ENCODE results near the gene EYS.
"Not testable (repeated sequence)": the region's sequence is repeated elsewhere in the genome, so short reads cannot be mapped to it uniquely, and the experiment has no call there.

The EYS gene

DNA sequence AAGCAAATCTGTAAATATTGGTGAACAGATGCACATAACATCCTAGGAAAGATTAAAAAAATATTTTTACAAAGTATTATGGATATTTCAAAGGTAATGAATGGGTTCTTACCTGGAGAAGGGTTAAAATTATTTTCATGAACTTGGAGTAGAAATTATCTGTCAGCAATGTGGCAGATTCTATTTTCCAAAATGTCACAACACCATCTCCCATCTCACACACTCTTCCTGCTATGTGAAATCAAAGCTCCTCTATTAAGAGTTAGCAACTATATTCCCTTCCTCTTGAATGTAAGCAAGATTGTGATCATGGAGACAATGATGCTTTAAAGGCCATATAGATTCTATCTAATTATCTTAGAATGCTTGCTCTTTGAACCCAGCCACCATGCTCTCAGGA lies 304.5 kb downstream of the EYS start:
- TF ChIP-seq, protein P1, sequence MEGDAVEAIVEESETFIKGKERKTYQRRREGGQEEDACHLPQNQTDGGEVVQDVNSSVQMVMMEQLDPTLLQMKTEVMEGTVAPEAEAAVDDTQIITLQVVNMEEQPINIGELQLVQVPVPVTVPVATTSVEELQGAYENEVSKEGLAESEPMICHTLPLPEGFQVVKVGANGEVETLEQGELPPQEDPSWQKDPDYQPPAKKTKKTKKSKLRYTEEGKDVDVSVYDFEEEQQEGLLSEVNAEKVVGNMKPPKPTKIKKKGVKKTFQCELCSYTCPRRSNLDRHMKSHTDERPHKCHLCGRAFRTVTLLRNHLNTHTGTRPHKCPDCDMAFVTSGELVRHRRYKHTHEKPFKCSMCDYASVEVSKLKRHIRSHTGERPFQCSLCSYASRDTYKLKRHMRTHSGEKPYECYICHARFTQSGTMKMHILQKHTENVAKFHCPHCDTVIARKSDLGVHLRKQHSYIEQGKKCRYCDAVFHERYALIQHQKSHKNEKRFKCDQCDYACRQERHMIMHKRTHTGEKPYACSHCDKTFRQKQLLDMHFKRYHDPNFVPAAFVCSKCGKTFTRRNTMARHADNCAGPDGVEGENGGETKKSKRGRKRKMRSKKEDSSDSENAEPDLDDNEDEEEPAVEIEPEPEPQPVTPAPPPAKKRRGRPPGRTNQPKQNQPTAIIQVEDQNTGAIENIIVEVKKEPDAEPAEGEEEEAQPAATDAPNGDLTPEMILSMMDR (conservative IDR thresholded peaks at IDR 0.05), result no peak
- no peak overlapping the region for H3K27ac ChIP-seq

- TF ChIP-seq, protein P1 (conservative IDR thresholded peaks at IDR 0.05), result no peak
- no peak overlapping the region for H3K27ac ChIP-seq
Measured at GRCh38 chr6:65399355-65400084, 307.5 kb downstream of the EYS start.

DNA sequence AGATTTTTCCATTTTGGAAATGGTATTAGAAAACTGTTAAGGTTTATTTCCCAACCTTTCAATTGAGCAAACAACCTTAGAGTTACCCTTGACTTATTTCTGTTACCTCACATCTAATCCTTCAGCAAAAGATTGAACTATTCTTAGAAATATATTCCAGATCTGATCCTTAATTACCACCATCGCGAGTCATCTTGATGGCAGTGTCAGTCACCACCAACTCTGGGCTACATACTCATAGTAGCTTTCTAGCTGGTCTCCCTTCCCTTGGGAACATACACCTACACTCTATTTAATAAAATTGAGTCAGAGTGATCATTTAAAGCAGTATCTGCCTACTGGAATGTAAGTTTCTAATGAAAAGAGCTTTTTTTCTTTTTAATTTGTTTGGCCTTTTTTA lies 308.2 kb downstream of the EYS start:
- no peak overlapping the region for H3K27ac ChIP-seq
- TF ChIP-seq, protein P1 (conservative IDR thresholded peaks at IDR 0.05), result no peak

GRCh38 chr6:65350530-65350929 lies 356.5 kb downstream of the EYS start:
- TF ChIP-seq, protein P1 (conservative IDR thresholded peaks at IDR 0.05), result no peak
- H3K27ac ChIP-seq, result no peak overlapping the region

GRCh38 chr6:65302655-65303054 lies 404.4 kb downstream of the EYS start:
- not testable (repeated sequence) for H3K27ac ChIP-seq

DNA sequence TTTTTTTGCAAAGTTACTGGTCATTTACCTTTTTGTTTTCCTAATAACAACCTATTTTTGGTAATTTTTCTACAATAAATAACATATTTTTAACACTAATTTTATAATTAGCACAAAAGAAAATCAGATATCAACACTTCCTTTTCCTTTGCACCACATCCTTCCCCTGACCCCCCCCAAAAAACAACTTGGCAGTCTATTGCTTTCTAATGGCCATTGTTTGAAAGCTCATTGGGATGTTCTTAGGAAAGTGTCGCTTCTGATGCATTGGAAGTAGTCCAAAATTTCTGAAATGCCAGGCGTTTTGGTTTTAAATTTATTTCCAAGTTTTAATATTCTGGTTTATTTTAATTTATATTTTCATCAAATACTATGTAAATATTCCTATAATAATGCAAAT lies 407.8 kb downstream of the EYS start:
- H3K27ac ChIP-seq, result no peak overlapping the region
- TF ChIP-seq, protein P1 (conservative IDR thresholded peaks at IDR 0.05), result no peak

DNA sequence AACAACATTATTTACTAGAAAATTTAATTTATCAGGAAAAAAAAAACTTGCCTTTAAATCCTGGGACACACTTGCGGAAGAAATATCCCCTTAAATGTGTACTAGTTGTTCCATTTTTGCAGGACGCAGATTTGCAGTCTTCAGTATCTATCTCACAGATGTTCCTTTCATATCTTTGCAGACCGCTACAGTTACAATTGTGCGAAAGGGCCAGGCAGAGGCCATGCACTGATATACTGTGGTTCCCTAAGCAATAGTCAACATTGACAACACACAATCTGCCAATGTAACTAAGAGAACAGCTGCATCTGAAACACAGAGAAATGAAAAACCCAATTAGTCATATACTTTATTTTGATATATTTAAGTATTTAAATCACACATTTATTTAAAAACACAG lies 411.2 kb downstream of the EYS start:
- no peak overlapping the region for H3K27ac ChIP-seq
- TF ChIP-seq, protein P1 (conservative IDR thresholded peaks at IDR 0.05), result no peak

- TF ChIP-seq, protein P1 (conservative IDR thresholded peaks at IDR 0.05), result no peak
- H3K27ac ChIP-seq, result no peak overlapping the region
Measured at GRCh38 chr6:65289491-65289890, 417.5 kb downstream of the EYS start.

Measured in VCaP (cell line).